ENCODE data around the gene ZNF521.

ZNF521 gene

GRCh38 chr18:25335062-25335461 lies 16.9 kb downstream of the ZNF521 start:
- no peak for FAIRE-seq

- no peak for FAIRE-seq
Measured at GRCh38 chr18:25334588-25334987, 17.4 kb downstream of the ZNF521 start.

GRCh38 chr18:25332002-25332401 lies 20.0 kb downstream of the ZNF521 start:
- no peak for FAIRE-seq

GRCh38 chr18:25329783-25330182 lies 22.2 kb downstream of the ZNF521 start:
- no peak for FAIRE-seq

- FAIRE-seq, result no peak
Measured at GRCh38 chr18:25327584-25327983, 24.4 kb downstream of the ZNF521 start.

- no peak for FAIRE-seq
Measured at GRCh38 chr18:25326361-25326952, 25.5 kb downstream of the ZNF521 start.

- FAIRE-seq, result no peak
Measured at GRCh38 chr18:25322806-25323205, 29.2 kb downstream of the ZNF521 start.

- no peak for FAIRE-seq
Measured at GRCh38 chr18:25316381-25317018, 35.5 kb downstream of the ZNF521 start.

- no peak for FAIRE-seq
Measured at GRCh38 chr18:25314838-25315190, 37.2 kb downstream of the ZNF521 start.

GRCh38 chr18:25314151-25314837 lies 37.7 kb downstream of the ZNF521 start:
- no peak for FAIRE-seq

- no peak for FAIRE-seq
Measured at GRCh38 chr18:25313268-25313667, 38.7 kb downstream of the ZNF521 start.

- FAIRE-seq, result no peak
Measured at GRCh38 chr18:25310045-25310444, 41.9 kb downstream of the ZNF521 start.

GRCh38 chr18:25308381-25308780 lies 43.6 kb downstream of the ZNF521 start:
- FAIRE-seq, result no peak

- FAIRE-seq, result no peak
Measured at GRCh38 chr18:25307192-25307591, 44.8 kb downstream of the ZNF521 start.

GRCh38 chr18:25306671-25307070 lies 45.3 kb downstream of the ZNF521 start:
- FAIRE-seq, result no peak

GRCh38 chr18:25305584-25305983 lies 46.4 kb downstream of the ZNF521 start:
- no peak for FAIRE-seq

- FAIRE-seq, result no peak
Measured at GRCh38 chr18:25300492-25300891, 51.5 kb downstream of the ZNF521 start.

GRCh38 chr18:25299426-25300300 lies 52.3 kb downstream of the ZNF521 start:
- no peak for FAIRE-seq

- FAIRE-seq, result no peak
Measured at GRCh38 chr18:25298853-25299274, 53.1 kb downstream of the ZNF521 start.

- FAIRE-seq, result no peak
Measured at GRCh38 chr18:25295624-25296138, 56.3 kb downstream of the ZNF521 start.

GRCh38 chr18:25291150-25291549 lies 60.8 kb downstream of the ZNF521 start:
- FAIRE-seq, result no peak

GRCh38 chr18:25289001-25289631 lies 62.9 kb downstream of the ZNF521 start:
- no peak for FAIRE-seq
